Endothelial cell of umbilical vein (primary cell): ENCODE measurements around the gene KCNH4. TPM values are rescaled to one million over a fixed set of nuclear protein-coding genes. Genes with fewer than 3 reads are reported as not detected.

Experiments
- BruUV-seq: library from RNA; stranded (reverse); fragments of 400-500 nt; replicated peaks from 2 replicates; lab custom pipeline; 2021; lab: Mats Ljungman, UMichigan
- CTCF ChIA-PET: fragments of 300-600, 350-600 bp; sonication (Branson Sonifier 250); formaldehyde crosslinking; loops from one replicate; lab custom pipeline; 2021; ENCODE audit warnings: antibody characterized with exemption, inconsistent platforms; lab: Charles Lee
- POLR2A ChIA-PET: fragments of 300-600, 350-600 bp; sonication (Branson Sonifier 250); formaldehyde crosslinking; loops from one replicate; lab custom pipeline; 2021; ENCODE audit warnings: antibody characterized with exemption, inconsistent platforms; lab: Charles Lee
- DNase-seq: peaks from one replicate; pipeline ENCODE4 v3.0.0-alpha.2; 2011; ENCODE audit warnings: low read depth, low spot score
- FAIRE-seq: peaks from 2 replicates; lab custom pipeline; 2011; peaks lifted over from hg19 to GRCh38; lab: Jason Lieb, UNC
- H2AFZ ChIP-seq: 2 replicates; pipeline ENCODE4 v1.6.0; 2012; ENCODE audit warnings: low read depth, low read length, control low read depth, inconsistent platforms
- H3K27ac ChIP-seq: 2 replicates; pipeline ENCODE4 v1.5.1; 2011; ENCODE audit warnings: low read depth, mild to moderate bottlenecking, control low read depth, low read length, moderate library complexity; ENCODE audit not compliant: insufficient read depth
- H3K27me3 ChIP-seq, 2 experiments: 2 replicates each; pipeline versions ENCODE4 v1.6.0 to v1.6.1; 2011; ENCODE audit warnings: low read length in 2 of 2, mixed read lengths in 1 of 2; ENCODE audit not compliant: control insufficient read depth in 2 of 2, insufficient read depth in 2 of 2
- H3K36me3 ChIP-seq, 2 experiments: 2 replicates in 1 of 2; 3 replicates in 1 of 2; pipeline ENCODE4 v1.5.1; 2011; ENCODE audit warnings: low read length in 2 of 2, mild to moderate bottlenecking in 1 of 2, moderate library complexity in 1 of 2; ENCODE audit not compliant: control insufficient read depth in 2 of 2, insufficient read depth in 2 of 2; ENCODE audit errors: extremely low read depth in 1 of 2
- H3K4me1 ChIP-seq: 3 replicates; pipeline ENCODE4 v1.5.1; 2011; ENCODE audit warnings: mild to moderate bottlenecking, low read length; ENCODE audit not compliant: control insufficient read depth, insufficient read depth; ENCODE audit errors: extremely low read depth
- H3K4me2 ChIP-seq: 2 replicates; pipeline ENCODE4 v1.6.1; 2011; ENCODE audit warnings: low read length, control low read depth, mixed read lengths; ENCODE audit not compliant: insufficient read depth
- H3K4me3 ChIP-seq, 3 experiments: fragments of 200-600 bp in 1 of 3; sonication (generic), shearing (Covaris generic) in 1 of 3; replicated peaks in 1 of 3; 2 replicates each; pipeline ENCODE4 v1.5.1; 2011 to 2016; ENCODE audit warnings: control low read depth in 3 of 3, low read length in 3 of 3, mild to moderate bottlenecking in 2 of 3, inconsistent platforms in 1 of 3, low read depth in 1 of 3, moderate library complexity in 1 of 3; ENCODE audit not compliant: insufficient read depth in 1 of 3
- H3K79me2 ChIP-seq: 2 replicates; pipeline ENCODE4 v1.6.0; 2012; ENCODE audit warnings: low read length, inconsistent platforms; ENCODE audit not compliant: control insufficient read depth, insufficient read depth
- H3K9ac ChIP-seq: replicated peaks from 2 replicates; pipeline ENCODE3; 2011; ENCODE audit warnings: low read length, control low read depth; ENCODE audit not compliant: insufficient read depth; ENCODE audit errors: extremely low read depth
- H3K9me1 ChIP-seq: replicated peaks from 3 replicates; pipeline ENCODE4 v1.6.0; 2011; ENCODE audit warnings: mild to moderate bottlenecking, low read length; ENCODE audit not compliant: control insufficient read depth, insufficient read depth; ENCODE audit errors: extremely low read depth
- H3K9me3 ChIP-seq: replicated peaks from 2 replicates; pipeline ENCODE4 v1.5.1; 2012; ENCODE audit warnings: low read length, inconsistent platforms; ENCODE audit not compliant: control insufficient read depth, insufficient read depth
- H4K20me1 ChIP-seq: replicated peaks from 2 replicates; pipeline ENCODE3; 2011; ENCODE audit warnings: mild to moderate bottlenecking, low read length; ENCODE audit not compliant: control insufficient read depth, insufficient read depth; ENCODE audit errors: extremely low read depth
- CTCF ChIP-seq, 2 donors: IDR thresholded peaks; 1 replicate in 1 of 2; 2 replicates in 1 of 2; pipeline ENCODE4 v1.5.1; 2011; ENCODE audit warnings: low read length in 2 of 2, mild to moderate bottlenecking in 2 of 2, moderate library complexity in 2 of 2, control low read depth in 1 of 2, inconsistent platforms in 1 of 2, low read depth in 1 of 2; ENCODE audit not compliant: insufficient read depth in 1 of 2; ENCODE audit errors: extremely low read depth in 1 of 2
- EZH2 ChIP-seq: IDR thresholded peaks from 2 replicates; pipeline ENCODE4 v1.6.1; 2012; ENCODE audit warnings: borderline replicate concordance, low read depth, mild to moderate bottlenecking, moderate library complexity, low read length, inconsistent platforms; ENCODE audit not compliant: severe bottlenecking
- FOS ChIP-seq: IDR thresholded peaks from 2 replicates; pipeline ENCODE4 v1.6.1; 2011; ENCODE audit warnings: mild to moderate bottlenecking, low read length, moderate library complexity, borderline replicate concordance; ENCODE audit not compliant: insufficient read depth
- GATA2 ChIP-seq: IDR thresholded peaks from 2 replicates; pipeline ENCODE4 v1.7.0; 2011; ENCODE audit warnings: low read depth, mild to moderate bottlenecking, moderate library complexity, mixed read lengths, low read length; ENCODE audit not compliant: insufficient read length, insufficient read depth
- JUN ChIP-seq: IDR thresholded peaks from 2 replicates; pipeline ENCODE4 v1.6.1; 2011; ENCODE audit warnings: borderline replicate concordance, low read depth; ENCODE audit not compliant: insufficient read length, insufficient read depth
- MAX ChIP-seq: IDR thresholded peaks from 2 replicates; pipeline ENCODE4 v1.6.1; 2011; ENCODE audit not compliant: insufficient read depth, insufficient read length
- MYC ChIP-seq: IDR thresholded peaks from one replicate; pipeline ENCODE4 v1.6.1; 2011; ENCODE audit warnings: mild to moderate bottlenecking, low read depth, low read length
- POLR2A ChIP-seq: IDR thresholded peaks from 2 replicates; pipeline ENCODE4 v1.6.1; 2012; ENCODE audit warnings: low read depth, mild to moderate bottlenecking, control low read depth, low read length
- POLR2AphosphoS5 ChIP-seq: IDR thresholded peaks from 2 replicates; pipeline ENCODE4 v1.6.1; 2012; ENCODE audit warnings: low read depth, mild to moderate bottlenecking, control low read depth, low read length, moderate library complexity; ENCODE audit not compliant: insufficient read depth
- dilution Hi-C: fragments of 300-500 bp; cut with MboI; formaldehyde crosslinking; loops from one replicate; pipeline ENCODE4 v1.15.0; 2019; ENCODE audit warnings: low sequenced_read_pairs; ENCODE audit not compliant: extremely low pct_ligation_motif_present
- intact Hi-C: fragments of 100-400 bp; cut with micrococcal nuclease; formaldehyde crosslinking; loops from one replicate; pipeline ENCODE4 v1.10.0; 2022
- polyA plus RNA-seq, 4 experiments: library from polyadenylated mRNA; depleted of rRNA in 3 of 4; stranded (reverse) in 3 of 4; unstranded in 1 of 4; fragments of >200 nt; gene quantifications; 2 replicates each; pipeline versions ENCODE4 v1.2.1 to v1.2.3, GENCODE V29; 2011 to 2012; ENCODE audit warnings: missing spikeins in 1 of 4
- total RNA-seq: library from RNA; stranded (reverse); gene quantifications from 2 replicates; pipeline ENCODE4 v1.2.3, GENCODE V29; 2021

The KCNH4 gene
- total and polyA plus RNA-seq, 2 donors (not counting 3 experiments of a cell fraction or from before 2014, with no cell fraction given), result 0.11 TPM

GRCh38 chr17:42118545-42118944 lies 62.4 kb downstream of the KCNH4 start:
- FAIRE-seq (peak; percentile 76), DNase-seq (peak; percentile 34)
- BruUV-seq, result no TSS peak
- Histone ChIP-seq H3K9me1 (no peaks in the 10 kb centered on the region), H3K9ac (no peak overlapping the region), H3K4me3 (no peak overlapping the region), H3K4me1 (peaks cover 5% of the 10 kb centered on the region), H4K20me1 (no peaks in the 10 kb centered on the region), H3K27me3 (no peaks in the 10 kb centered on the region), H3K9me3 (no peaks in the 10 kb centered on the region), H3K79me2 (no peaks in the 10 kb centered on the region), H2AFZ (no peak overlapping the region), H3K36me3 (no peaks in the 10 kb centered on the region), H3K27ac (no peak overlapping the region), H3K4me2 (no peak overlapping the region)
- dilution Hi-C loops (loop anchor here (25.0 kb wide), 1 partner anchor 156 kb away; the partner anchor contains the start of gene CNP), intact Hi-C loops (no loop called here)
- ChIA-PET CTCF (interaction anchor here (0.6 to 6.8 kb wide), 13 partner anchors 9 to 186 kb away, joined by 3 to 74 read pairs (median 4); partner anchors contain the start of genes CNP, GHDC, HCRT and KCNH4), POLR2A (interaction anchor here (0.7 kb wide), 1 partner anchor 399 kb away, joined by 6 read pairs; no protein-coding TSS in a partner anchor)
- TF ChIP-seq CTCF (IDR thresholded peaks at IDR 0.05; ENCODE audit: extremely low read depth in 1 of 2, insufficient read depth in 1 of 2, low read depth in 1 of 2, low read length in 2 of 2), result peak; percentile 50 to 52
- no peak for TF ChIP-seq GATA2
- TF ChIP-seq JUN, result no peak
- no peak for TF ChIP-seq MYC

- FAIRE-seq (no peak), DNase-seq (no peak)
- no peaks in the 10 kb centered on the region for H3K27me3 ChIP-seq
- no peaks in the 10 kb centered on the region for H3K9me3 ChIP-seq
- H3K9ac ChIP-seq, result no peak overlapping the region
- BruUV-seq, result no TSS peak
- H3K27ac ChIP-seq, result no peak overlapping the region
- ChIA-PET CTCF (interaction anchor here (0.6 to 6.8 kb wide), 10 partner anchors 10 to 163 kb away, joined by 3 to 74 read pairs (median 4); partner anchors contain the start of genes CNP, HCRT, KCNH4 and NKIRAS2), POLR2A (interaction anchor here (0.7 kb wide), 1 partner anchor 399 kb away, joined by 6 read pairs; no protein-coding TSS in a partner anchor)
- no peaks in the 10 kb centered on the region for H3K79me2 ChIP-seq
- intact Hi-C loops, result no loop called here
- H3K9me1 ChIP-seq, result no peaks in the 10 kb centered on the region
- no peak for TF ChIP-seq GATA2
- no peak for TF ChIP-seq FOS
- TF ChIP-seq POLR2A, result no peak
- TF ChIP-seq EZH2, result no peak
- no peak for TF ChIP-seq MYC
- no peak for TF ChIP-seq POLR2AphosphoS5
- TF ChIP-seq MAX, result no peak
- TF ChIP-seq CTCF (IDR thresholded peaks at IDR 0.05; ENCODE audit: extremely low read depth in 1 of 2, insufficient read depth in 1 of 2, low read depth in 1 of 2, low read length in 2 of 2), result no peak
- TF ChIP-seq JUN, result no peak
- no peak overlapping the region for H3K4me3 ChIP-seq
- no peak overlapping the region for H2AFZ ChIP-seq
- H3K4me2 ChIP-seq, result no peak overlapping the region
- peaks cover 5% of the 10 kb centered on the region for H3K4me1 ChIP-seq
- dilution Hi-C loops, result loop anchor here (25.0 kb wide), 1 partner anchor 156 kb away; the partner anchor contains the start of gene CNP
- no peaks in the 10 kb centered on the region for H3K36me3 ChIP-seq
- H4K20me1 ChIP-seq, result no peaks in the 10 kb centered on the region
Observed at GRCh38 chr17:42118126-42118510, 62.8 kb downstream of the KCNH4 start.
